T-helper 2 cell treated with Interferon-gamma antibody and Interleukin-4, amounts not matched to agents 100 ng/mL and 5 ng/mL, for 36 hours (primary cell): Measurements from ENCODE around the gene EPHA1. TPM values are rescaled to one million over a fixed set of nuclear protein-coding genes. Genes with fewer than 3 reads are reported as not detected.

ENCODE experiments used
- intact Hi-C: fragments of 100-400 bp; cut with micrococcal nuclease; formaldehyde crosslinking; loops from one replicate; pipeline ENCODE4 v1.15.1; 2023
- total RNA-seq: library from RNA; stranded (reverse); gene quantifications from 2 replicates; pipeline ENCODE4 v1.2.3, GENCODE V29; 2022

EPHA1 gene
- 0.73 and 1.9 TPM in 2 replicates for total RNA-seq

GRCh38 chr7:143408686-143409561 lies at the start of gene EPHA1:
Gene EPHA1, minus strand, starts transcription at chr7:143408856. Its CDS starts 51 bp downstream, at chr7:143408805.
- intact Hi-C loops: loop anchor here (2.0 kb wide), 2 partner anchors 28 to 168 kb away; partner anchors contain the start of gene ZYX

- intact Hi-C loops: no loop called here
Measured at GRCh38 chr7:143458263-143458662, 49.6 kb upstream of the EPHA1 start.

GRCh38 chr7:143456992-143457793 lies 48.5 kb upstream of the EPHA1 start:
- intact Hi-C loops: no loop called here

GRCh38 chr7:143455942-143456341 lies 47.3 kb upstream of the EPHA1 start:
- intact Hi-C loops: no loop called here

GRCh38 chr7:143455491-143455890 lies 46.8 kb upstream of the EPHA1 start:
- intact Hi-C loops: no loop called here

GRCh38 chr7:143454091-143454680 lies 45.5 kb upstream of the EPHA1 start:
- intact Hi-C loops: no loop called here

- intact Hi-C loops: no loop called here
Measured at GRCh38 chr7:143452495-143452894, 43.8 kb upstream of the EPHA1 start.

GRCh38 chr7:143451746-143452145 lies 43.1 kb upstream of the EPHA1 start:
- intact Hi-C loops: no loop called here

- intact Hi-C loops: no loop called here
Measured at GRCh38 chr7:143451122-143451521, 42.5 kb upstream of the EPHA1 start.

GRCh38 chr7:143449793-143450192 lies 41.1 kb upstream of the EPHA1 start:
- intact Hi-C loops: no loop called here

- intact Hi-C loops: no loop called here
Measured at GRCh38 chr7:143448429-143448828, 39.8 kb upstream of the EPHA1 start.

GRCh38 chr7:143447466-143447865 lies 38.8 kb upstream of the EPHA1 start:
- intact Hi-C loops: no loop called here

GRCh38 chr7:143444785-143445184 lies 36.1 kb upstream of the EPHA1 start:
- intact Hi-C loops: no loop called here

GRCh38 chr7:143444063-143444782 lies 35.6 kb upstream of the EPHA1 start:
- intact Hi-C loops: no loop called here

- intact Hi-C loops: no loop called here
Measured at GRCh38 chr7:143443153-143443552, 34.5 kb upstream of the EPHA1 start, which contains the start of gene TAS2R60. Gene TAS2R60, plus strand, starts transcription at chr7:143443453. Its CDS starts 0 bp downstream, at chr7:143443453.

GRCh38 chr7:143439866-143440265 lies 31.2 kb upstream of the EPHA1 start:
- intact Hi-C loops: no loop called here

GRCh38 chr7:143437578-143437977 lies 28.9 kb upstream of the EPHA1 start:
- intact Hi-C loops: no loop called here

- intact Hi-C loops: no loop called here
Measured at GRCh38 chr7:143436325-143436946, 27.8 kb upstream of the EPHA1 start.

GRCh38 chr7:143435266-143435665 lies 26.6 kb upstream of the EPHA1 start:
- intact Hi-C loops: no loop called here

GRCh38 chr7:143434660-143435059 lies 26.0 kb upstream of the EPHA1 start:
- intact Hi-C loops: no loop called here

GRCh38 chr7:143433759-143434158 lies 25.1 kb upstream of the EPHA1 start:
- intact Hi-C loops: no loop called here
